HFF-Myc (cell line): ENCODE data around the gene CRYBA4.

Source experiments
- DNase-seq: peaks from one replicate; pipeline ENCODE4 v3.0.0-alpha.2; 2011; ENCODE audit warnings: low read depth; ENCODE audit errors: extremely low read depth
- H3K4me3 ChIP-seq: replicated peaks from 2 replicates; pipeline ENCODE4 v1.5.1; 2011; ENCODE audit warnings: low read depth, mild to moderate bottlenecking, control low read depth, low read length
- CTCF ChIP-seq: IDR thresholded peaks from 2 replicates; pipeline ENCODE4 v1.5.1; 2012; ENCODE audit warnings: mild to moderate bottlenecking, low read depth, low read length, control low read depth; ENCODE audit errors: missing control alignments

Gene CRYBA4

DNA sequence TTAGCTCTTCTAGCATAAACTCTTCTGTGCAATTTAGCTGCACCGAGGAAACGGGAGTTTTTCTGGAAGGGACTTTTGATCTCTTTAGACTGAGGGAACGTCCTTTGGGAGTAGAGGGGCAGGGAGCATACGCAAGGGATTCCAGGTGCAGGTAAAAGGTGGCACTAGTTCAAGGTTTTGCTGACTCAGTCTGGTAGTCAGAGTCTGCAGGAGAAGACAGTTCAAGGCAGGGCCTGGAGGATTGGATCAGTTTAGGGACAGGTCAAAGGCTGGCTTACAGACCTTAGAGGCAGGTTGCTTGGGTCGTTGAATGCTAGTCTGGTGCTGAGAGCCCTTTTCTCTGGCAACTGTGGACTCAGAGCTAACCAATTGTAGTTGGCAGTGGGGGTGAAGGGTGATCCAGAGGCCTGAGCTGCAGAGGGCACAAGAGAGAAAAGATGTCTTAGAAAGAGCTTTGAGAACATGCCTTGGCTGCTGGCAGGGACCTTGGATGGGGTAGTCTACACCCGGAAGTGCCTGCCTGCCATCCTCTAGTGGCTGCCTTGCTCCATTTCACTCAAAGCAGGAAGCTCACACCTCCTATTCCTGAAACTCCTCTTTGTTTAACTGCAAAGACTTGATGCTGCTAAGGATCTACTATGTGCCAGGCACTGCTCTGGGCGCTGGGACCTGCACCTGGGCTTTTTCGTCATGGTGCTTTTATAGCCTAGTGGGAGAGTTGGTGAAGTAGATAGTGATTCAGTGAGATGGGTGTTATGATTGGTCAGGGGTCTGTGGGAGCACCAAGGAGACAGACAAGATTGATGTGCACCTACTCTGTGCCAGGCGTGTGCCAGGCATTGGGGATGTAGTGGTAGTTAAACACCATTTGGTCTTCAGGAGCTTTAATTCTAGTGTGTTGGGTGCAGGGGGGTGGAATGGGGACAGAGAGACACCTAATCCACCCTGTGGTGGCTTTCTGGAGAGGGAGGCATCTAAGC, 52.7 kb downstream of the CRYBA4 start:
- peak overlapping the region; percentile 78 for H3K4me3 ChIP-seq
- no peak for TF ChIP-seq CTCF
- DNase-seq = no peak

GRCh38 chr22:26675687-26676268, 54.0 kb downstream of the CRYBA4 start:
- TF ChIP-seq CTCF = no peak
- DNase-seq = no peak
- H3K4me3 ChIP-seq = no peak overlapping the region

- H3K4me3 ChIP-seq = no peak overlapping the region
- DNase-seq = no peak
- TF ChIP-seq CTCF = no peak
Observed at GRCh38 chr22:26677217-26677616, 55.5 kb downstream of the CRYBA4 start.

- peak; percentile 66 for DNase-seq
- TF ChIP-seq CTCF = peak; percentile 95
- H3K4me3 ChIP-seq = no peak overlapping the region
Observed at GRCh38 chr22:26679003-26679629, 57.4 kb downstream of the CRYBA4 start.
